GM18519 (cell line): ENCODE results near the gene CTRB1.
"Not testable (repeated sequence)": the region's sequence is repeated elsewhere in the genome, so short reads cannot be mapped to it uniquely, and the experiment has no call there.

ENCODE experiments used
- ATAC-seq: cut with Tn5 transposase; IDR thresholded peaks from one replicate; pipeline ENCODE4 v1.9.1; 2021; ENCODE audit warnings: mild to moderate bottlenecking, moderate library complexity; ENCODE audit not compliant: unreplicated experiment, low FRiP score

The CTRB1 gene

GRCh38 chr16:75203667-75204409, 14.9 kb upstream of the CTRB1 start:
- ATAC-seq = no peak

GRCh38 chr16:75204410-75204758, 14.4 kb upstream of the CTRB1 start:
- no peak for ATAC-seq

GRCh38 chr16:75204905-75205304, 13.9 kb upstream of the CTRB1 start:
- not testable (repeated sequence) for ATAC-seq

GRCh38 chr16:75205438-75205837, 13.3 kb upstream of the CTRB1 start:
- ATAC-seq = not testable (repeated sequence)

GRCh38 chr16:75205961-75206748, 12.6 kb upstream of the CTRB1 start:
- ATAC-seq = not testable (repeated sequence)

GRCh38 chr16:75206749-75207451, 11.9 kb upstream of the CTRB1 start, which contains the start of gene CTRB2:
Gene CTRB2, minus strand, starts transcription at chr16:75207161. Its CDS starts 20 bp downstream, at chr16:75207141.
- no peak for ATAC-seq

GRCh38 chr16:75207831-75208230, 11.0 kb upstream of the CTRB1 start:
- no peak for ATAC-seq

GRCh38 chr16:75208242-75208825, 10.5 kb upstream of the CTRB1 start:
- no peak for ATAC-seq

- no peak for ATAC-seq
Observed at GRCh38 chr16:75208861-75209505, 9.8 kb upstream of the CTRB1 start.

- ATAC-seq = not testable (repeated sequence)
Observed at GRCh38 chr16:75209514-75209913, 9.3 kb upstream of the CTRB1 start.

GRCh38 chr16:75209944-75210343, 8.8 kb upstream of the CTRB1 start:
- ATAC-seq = no peak

- not testable (repeated sequence) for ATAC-seq
Observed at GRCh38 chr16:75211286-75211685, 7.5 kb upstream of the CTRB1 start.

- ATAC-seq = no peak
Observed at GRCh38 chr16:75216127-75216526, 2.7 kb upstream of the CTRB1 start.

GRCh38 chr16:75216576-75216975, 2.2 kb upstream of the CTRB1 start:
- no peak for ATAC-seq

- ATAC-seq = no peak
Observed at GRCh38 chr16:75217389-75217851, 1.4 kb upstream of the CTRB1 start.

GRCh38 chr16:75219088-75219487, 300 bp downstream of the CTRB1 start:
- no peak for ATAC-seq

- no peak for ATAC-seq
Observed at GRCh38 chr16:75219838-75220237, 1.1 kb downstream of the CTRB1 start.

GRCh38 chr16:75222271-75222783, 3.5 kb downstream of the CTRB1 start:
- no peak for ATAC-seq

GRCh38 chr16:75223129-75223528, 4.3 kb downstream of the CTRB1 start:
- ATAC-seq = not testable (repeated sequence)
